HG03280 (cell line): ENCODE results near the gene FAM114A1.
"Not testable (repeated sequence)": the region's sequence is repeated elsewhere in the genome, so short reads cannot be mapped to it uniquely, and the experiment has no call there.

ENCODE experiments used
- ATAC-seq: cut with Tn5 transposase; IDR thresholded peaks from one replicate; pipeline ENCODE4 v1.9.1; 2021; ENCODE audit warnings: mild to moderate bottlenecking, moderate library complexity; ENCODE audit not compliant: unreplicated experiment

Gene FAM114A1

GRCh38 chr4:38898245-38898644, 30.6 kb downstream of the FAM114A1 start:
- no peak for ATAC-seq

DNA sequence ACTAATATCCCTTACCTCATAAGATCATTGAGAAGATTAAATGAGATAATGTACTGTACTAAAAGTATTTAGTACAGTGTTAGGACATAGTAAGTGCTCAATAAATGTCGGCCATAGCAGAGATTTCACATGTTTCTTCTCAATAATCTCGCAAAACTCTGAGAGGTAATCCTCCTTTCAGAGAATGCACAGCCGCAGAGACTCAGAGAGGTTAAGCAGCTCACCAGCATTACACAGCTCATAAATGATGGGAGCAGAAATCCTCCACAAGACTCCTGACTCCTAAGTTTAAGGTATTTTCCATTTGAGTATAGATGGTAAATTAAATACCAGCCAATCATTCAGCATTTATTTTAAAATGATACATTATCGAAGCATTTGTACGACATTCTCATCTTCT, 34.6 kb downstream of the FAM114A1 start:
- ATAC-seq = no peak

- ATAC-seq = no peak
These were observed 35.1 kb downstream of the FAM114A1 start for GRCh38 chr4:38902695-38903094.

GRCh38 chr4:38904090-38904666, 36.6 kb downstream of the FAM114A1 start:
- no peak for ATAC-seq

GRCh38 chr4:38904682-38905081, 37.1 kb downstream of the FAM114A1 start:
- no peak for ATAC-seq

GRCh38 chr4:38905652-38906385, 38.2 kb downstream of the FAM114A1 start:
- no peak for ATAC-seq

DNA sequence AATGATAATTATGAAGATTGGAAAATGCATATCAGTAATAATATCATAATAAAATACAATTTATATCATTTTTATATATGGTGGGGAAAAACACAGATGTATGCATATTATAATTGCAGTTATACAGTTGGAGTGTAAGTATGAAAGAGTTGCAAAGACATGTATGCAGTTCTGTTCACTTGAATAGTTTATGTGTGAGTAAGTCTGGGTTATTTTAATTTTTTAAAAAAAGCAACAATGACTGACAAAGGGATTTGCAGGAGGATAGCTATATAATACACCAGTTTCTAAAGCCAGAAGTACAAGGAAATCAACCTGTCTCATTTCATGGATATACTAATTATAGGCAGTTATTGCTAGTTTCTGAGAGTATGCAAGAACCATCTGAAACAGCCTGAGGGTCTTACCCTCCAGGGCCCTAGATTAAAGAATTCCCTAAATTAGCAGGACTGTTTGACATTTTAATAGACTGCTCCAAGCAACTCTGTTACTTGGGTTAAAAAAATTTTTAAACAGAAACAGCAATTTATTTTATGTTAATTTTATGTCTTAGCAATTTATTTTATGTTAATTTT, 40.2 kb downstream of the FAM114A1 start:
- no peak for ATAC-seq

DNA sequence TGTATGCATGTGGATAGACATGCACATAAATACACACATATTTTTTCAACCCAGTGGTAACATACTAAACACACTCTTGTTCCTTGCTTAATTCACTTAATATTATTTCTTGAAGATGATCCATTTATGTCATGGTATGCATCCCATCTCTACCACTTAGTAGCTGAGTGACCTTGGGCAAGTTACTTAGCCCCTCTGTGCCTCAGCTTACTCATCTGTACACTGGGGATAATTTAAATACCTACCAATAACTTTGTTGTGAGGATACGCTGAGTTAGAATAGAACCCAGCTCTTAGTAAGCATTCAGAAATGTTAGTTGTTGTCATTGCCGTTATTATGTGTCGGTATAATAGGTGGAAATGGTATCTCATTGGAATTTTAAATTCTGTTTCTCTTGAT, 41.4 kb downstream of the FAM114A1 start:
- ATAC-seq = no peak

DNA sequence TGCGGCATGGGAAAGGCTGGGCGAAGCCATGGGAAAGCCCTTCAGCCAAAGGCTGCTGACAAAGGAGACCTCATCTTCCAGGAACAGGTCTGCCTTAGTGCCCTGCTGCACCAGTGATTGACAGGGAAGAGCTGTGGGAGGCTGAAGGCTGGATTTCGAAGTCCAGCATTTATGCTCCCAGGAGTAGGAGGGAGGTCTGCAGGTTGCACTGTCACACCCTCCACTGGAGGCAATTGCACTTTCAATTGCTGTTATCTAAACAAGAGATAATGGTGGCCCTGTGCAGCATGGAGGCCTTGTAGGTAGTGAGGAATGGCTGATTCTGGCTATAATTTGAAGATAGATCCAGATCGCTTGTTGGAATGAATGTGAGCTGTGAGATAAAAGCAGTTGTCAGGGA, 43.7 kb downstream of the FAM114A1 start:
- no peak for ATAC-seq

DNA sequence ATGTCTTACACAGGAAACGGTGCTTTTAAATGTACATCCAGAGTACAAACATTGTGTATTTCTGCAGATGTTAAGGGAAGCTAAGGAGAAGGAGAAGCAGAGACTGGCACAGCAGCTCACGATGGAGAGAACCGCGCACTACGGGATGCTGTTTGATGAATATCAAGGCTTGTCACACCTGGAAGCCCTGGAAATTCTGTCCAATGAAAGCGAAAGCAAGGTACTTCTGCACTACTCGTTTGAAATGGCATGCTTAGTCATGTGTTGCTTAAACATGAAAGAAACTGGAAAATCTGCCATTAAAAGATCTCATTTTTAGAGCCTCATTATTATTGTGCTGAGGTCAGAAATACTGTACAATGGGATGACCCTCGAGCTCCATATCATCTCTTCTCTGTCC, 47.2 kb downstream of the FAM114A1 start:
- no peak for ATAC-seq

GRCh38 chr4:38916267-38916666, 48.7 kb downstream of the FAM114A1 start:
- not testable (repeated sequence) for ATAC-seq

- ATAC-seq = no peak
These were observed 49.9 kb downstream of the FAM114A1 start for GRCh38 chr4:38917481-38918025.

- ATAC-seq = no peak
These were observed 51.9 kb downstream of the FAM114A1 start for GRCh38 chr4:38919494-38919893.

DNA sequence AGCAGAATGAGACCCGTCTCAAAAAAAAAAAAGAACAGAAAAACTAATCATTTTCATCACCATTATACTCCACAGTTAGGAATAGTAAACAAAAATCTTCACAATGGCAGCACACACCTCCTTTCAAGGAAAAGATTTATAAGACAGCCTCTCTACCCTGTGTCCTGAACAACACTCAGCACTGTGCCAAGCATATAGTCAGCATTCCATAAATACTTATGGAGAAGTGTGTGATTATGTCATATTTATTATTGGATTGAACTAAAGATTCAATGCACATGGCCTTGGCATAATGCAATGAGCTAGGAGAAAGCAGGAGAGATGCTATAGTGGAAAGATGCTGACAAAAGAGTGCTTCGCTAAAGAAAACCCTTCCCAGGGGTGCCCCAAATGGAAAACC, 52.6 kb downstream of the FAM114A1 start:
- no peak for ATAC-seq

- ATAC-seq = no peak
These were observed 53.1 kb downstream of the FAM114A1 start for GRCh38 chr4:38920677-38921076.

GRCh38 chr4:38921151-38921550, 53.5 kb downstream of the FAM114A1 start:
- no peak for ATAC-seq

DNA sequence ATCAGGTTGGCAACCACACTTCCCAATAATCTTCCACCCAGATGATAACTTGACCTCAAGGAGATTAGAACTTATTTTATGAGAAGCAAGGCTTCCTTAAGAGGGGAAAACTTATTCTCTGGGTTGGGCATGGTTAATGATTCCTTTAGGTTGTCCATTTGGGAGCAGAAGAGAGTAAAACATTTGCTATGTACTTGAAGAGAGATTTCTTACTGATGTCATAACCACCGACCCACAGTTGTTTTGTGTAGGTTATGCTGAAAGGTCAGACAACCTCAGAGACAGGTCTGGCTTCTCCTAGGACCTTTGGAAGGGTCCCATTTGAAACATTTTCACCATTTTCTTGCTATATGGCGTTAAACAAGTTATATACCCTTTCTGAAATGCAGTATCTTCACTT, 56.1 kb downstream of the FAM114A1 start:
- no peak for ATAC-seq

DNA sequence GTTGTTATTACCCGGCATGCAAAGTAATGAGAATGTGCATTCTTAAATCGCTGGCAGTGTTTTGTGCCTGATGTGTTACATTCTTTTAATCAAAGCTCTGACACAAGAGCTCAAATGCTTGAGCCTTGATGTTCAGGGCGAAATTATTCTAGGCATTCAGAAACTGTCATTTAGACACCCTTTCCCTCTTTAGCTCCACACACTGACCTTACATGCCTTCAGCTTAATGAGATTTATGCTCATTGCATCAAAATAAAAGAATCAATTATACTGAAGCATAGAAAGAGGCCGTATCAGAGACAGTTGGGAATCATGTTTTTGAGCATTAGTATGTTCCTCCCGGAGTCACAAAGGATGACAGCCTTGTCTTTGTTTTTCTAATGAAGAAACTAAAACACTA, 56.7 kb downstream of the FAM114A1 start:
- ATAC-seq = no peak

- no peak for ATAC-seq
These were observed 58.1 kb downstream of the FAM114A1 start for GRCh38 chr4:38925492-38926413.

GRCh38 chr4:38926896-38927295, 59.3 kb downstream of the FAM114A1 start:
- no peak for ATAC-seq

DNA sequence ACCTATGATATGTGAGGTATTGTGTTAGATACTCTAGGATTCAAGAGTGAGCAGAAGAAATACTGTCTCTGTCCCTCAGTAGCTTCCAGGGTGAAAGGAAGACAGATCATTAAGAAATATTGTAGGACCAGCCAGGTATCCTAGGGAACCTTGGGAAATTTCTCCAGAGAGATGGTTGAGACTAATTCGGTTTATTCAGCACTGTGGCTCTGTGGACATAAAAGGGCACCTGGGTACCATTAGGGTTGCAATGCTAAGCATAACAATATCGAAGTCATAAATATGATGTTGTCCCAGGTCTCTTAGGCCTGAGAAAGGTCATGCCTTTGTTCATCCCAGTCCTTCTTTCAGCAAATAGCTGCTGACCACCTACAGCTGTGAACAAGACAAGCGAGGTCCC, 61.0 kb downstream of the FAM114A1 start:
- ATAC-seq = no peak
